Ascending aorta (tissue), 2 donors: ENCODE data around the gene PSAPL1. TPM values are rescaled to one million over a fixed set of nuclear protein-coding genes. Genes with fewer than 3 reads are reported as not detected.

Experiments used
- DNase-seq, 2 donors: peaks; one replicate each; pipeline ENCODE4 v3.0.0-alpha.2; 2019; ENCODE audit warnings: low spot score in 2 of 2
- H3K27ac ChIP-seq, 2 donors: fragments of 200-600 bp; sonication (generic); one replicate each; pipeline ENCODE4 v1.5.1; 2016 to 2017; ENCODE audit warnings: mild to moderate bottlenecking in 1 of 2
- H3K27me3 ChIP-seq: fragments of 200-600 bp; sonication (generic); one replicate; pipeline ENCODE4 v1.5.1; 2017
- H3K36me3 ChIP-seq, 2 donors: fragments of 200-600 bp; sonication (generic); one replicate each; pipeline ENCODE4 v1.5.1; 2016
- H3K4me1 ChIP-seq, 2 donors: fragments of 200-600 bp; sonication (generic); one replicate each; pipeline ENCODE4 v1.5.1; 2016 to 2017; ENCODE audit warnings: mild to moderate bottlenecking in 1 of 2
- H3K4me3 ChIP-seq, 2 donors: fragments of 200-600 bp; sonication (generic); one replicate each; pipeline ENCODE4 v1.5.1; 2016 to 2017; ENCODE audit warnings: mild to moderate bottlenecking in 1 of 2
- H3K9me3 ChIP-seq, 2 donors: fragments of 200-600 bp; sonication (generic); one replicate each; pipeline ENCODE4 v1.5.1; 2016
- intact Hi-C: fragments of 100-400 bp; cut with DNase I; formaldehyde crosslinking; loops from one replicate; pipeline ENCODE4 v1.15.1; 2023
- total RNA-seq: library from RNA; depleted of rRNA; stranded (reverse); fragments of >200 nt; gene quantifications from one replicate; pipeline ENCODE4 v1.1.0, GENCODE V29; 2016
- TF ChIP-seq, protein P1 (sequence below), 3 experiments: fragments of 200-600 bp in 2 of 3; fragments of 450-650 bp in 1 of 3; sonication (generic) in 2 of 3; IDR thresholded peaks; one replicate each; pipeline ENCODE4 v1.5.1; 2016 to 2019; ENCODE audit warnings: antibody characterized with exemption in 3 of 3, mild to moderate bottlenecking in 1 of 3, moderate library complexity in 1 of 3

The PSAPL1 gene
- total RNA-seq, 1 donor from 2014 or later, result not detected

DNA sequence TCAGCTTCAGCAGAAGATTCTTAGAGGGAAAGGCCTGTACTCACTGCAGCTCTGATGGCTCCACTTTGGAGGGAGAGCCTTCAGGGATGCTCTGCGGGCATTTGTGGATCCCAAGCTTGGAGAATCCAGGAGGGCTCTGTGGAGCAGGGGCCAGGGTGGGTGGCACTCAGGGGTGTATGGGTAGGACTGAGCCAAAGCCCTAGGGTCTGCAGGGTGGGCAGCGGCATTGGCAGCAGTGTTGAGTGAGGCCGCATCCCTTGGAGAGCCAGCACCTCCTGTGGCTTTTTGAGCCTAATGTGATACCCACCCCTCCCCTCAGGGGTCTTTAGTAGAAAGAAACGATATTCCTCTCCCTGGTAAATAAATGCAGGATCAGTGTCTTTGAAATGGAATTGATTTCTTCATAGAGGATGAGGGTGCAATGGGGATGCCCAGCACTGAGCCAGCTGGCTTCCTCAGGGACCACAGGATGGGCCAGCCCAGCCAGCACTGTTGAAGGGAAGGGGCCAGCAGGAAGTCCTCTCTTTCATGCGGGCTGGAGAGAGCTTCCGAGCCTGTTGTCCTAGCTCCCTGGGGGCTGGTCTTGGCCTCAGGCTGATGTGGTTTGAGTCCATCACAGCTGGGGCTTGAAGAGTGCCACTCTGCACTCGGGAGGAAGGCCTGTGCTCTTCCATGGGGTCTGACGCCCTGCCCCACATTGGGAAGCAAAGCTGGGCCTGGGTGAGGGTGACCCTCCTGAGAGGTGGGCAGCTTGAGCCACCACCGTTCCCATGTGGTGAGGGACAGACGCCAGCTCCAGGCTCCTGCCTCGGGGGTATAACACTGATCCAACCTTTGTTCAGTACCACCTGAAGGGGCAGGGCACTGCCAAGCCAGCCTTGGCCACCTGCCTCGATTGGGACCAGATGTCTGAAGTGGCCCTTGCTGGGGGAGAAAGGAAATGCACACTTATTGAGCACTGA, 49.5 kb downstream of the PSAPL1 start:
- Histone ChIP-seq H3K9me3 (no peaks in the 10 kb centered on the region), H3K27ac (no peak overlapping the region), H3K4me1 (no peaks in the 10 kb centered on the region), H3K27me3 (no peaks in the 10 kb centered on the region), H3K36me3 (no peaks in the 10 kb centered on the region), H3K4me3 (no peak overlapping the region)
- TF ChIP-seq, protein P1, sequence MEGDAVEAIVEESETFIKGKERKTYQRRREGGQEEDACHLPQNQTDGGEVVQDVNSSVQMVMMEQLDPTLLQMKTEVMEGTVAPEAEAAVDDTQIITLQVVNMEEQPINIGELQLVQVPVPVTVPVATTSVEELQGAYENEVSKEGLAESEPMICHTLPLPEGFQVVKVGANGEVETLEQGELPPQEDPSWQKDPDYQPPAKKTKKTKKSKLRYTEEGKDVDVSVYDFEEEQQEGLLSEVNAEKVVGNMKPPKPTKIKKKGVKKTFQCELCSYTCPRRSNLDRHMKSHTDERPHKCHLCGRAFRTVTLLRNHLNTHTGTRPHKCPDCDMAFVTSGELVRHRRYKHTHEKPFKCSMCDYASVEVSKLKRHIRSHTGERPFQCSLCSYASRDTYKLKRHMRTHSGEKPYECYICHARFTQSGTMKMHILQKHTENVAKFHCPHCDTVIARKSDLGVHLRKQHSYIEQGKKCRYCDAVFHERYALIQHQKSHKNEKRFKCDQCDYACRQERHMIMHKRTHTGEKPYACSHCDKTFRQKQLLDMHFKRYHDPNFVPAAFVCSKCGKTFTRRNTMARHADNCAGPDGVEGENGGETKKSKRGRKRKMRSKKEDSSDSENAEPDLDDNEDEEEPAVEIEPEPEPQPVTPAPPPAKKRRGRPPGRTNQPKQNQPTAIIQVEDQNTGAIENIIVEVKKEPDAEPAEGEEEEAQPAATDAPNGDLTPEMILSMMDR (IDR thresholded peaks at IDR 0.05), result no peak
- intact Hi-C loops, result no loop called here
- peak in 1 of 2 donors; percentile 46 for DNase-seq

DNA sequence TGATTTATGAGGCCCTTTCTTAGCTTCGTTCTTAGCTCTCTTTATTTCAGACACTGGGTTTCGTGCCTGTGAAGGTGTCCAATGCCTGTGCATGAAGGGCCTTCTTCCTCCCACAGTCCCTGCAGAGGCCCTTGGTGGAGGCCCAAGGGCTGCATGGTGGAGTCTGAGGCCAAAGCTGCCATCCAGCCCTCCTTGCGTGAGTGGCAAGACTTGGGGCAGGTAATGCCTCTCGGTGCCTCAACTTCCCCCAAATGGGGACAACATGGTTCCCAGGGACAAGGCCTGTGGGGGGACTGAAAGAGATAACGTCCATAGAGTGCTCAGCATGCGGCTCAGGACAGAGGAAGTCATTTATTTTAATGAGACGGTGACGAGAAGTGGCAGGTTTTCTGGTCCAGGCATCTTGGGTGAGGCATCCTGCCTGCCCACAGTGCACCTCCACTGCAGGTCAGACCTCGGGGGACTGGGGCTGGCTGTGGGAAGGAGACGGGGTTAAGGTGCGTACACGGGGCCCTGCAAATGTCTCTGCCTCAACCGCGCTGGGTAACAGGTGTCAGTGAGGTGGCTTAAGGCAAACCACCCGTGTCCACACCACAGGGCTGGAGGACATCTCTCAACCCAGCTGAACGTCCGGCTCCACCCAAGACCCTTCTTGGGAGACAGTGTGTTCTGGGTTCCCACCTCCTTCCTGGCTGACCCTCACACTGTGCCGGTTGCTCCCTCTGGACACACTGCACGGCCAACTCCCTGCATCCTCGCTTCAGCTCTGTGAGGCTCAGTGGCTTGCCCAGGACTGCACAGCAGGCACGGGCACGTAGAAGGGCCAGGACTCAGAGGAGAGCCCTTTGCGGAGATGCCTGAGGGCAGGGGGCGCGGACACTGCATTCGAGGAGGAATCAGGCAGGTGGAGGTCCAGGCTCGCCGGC, 50.5 kb downstream of the PSAPL1 start:
- H3K4me3 ChIP-seq, result no peak overlapping the region
- H3K9me3 ChIP-seq, result no peaks in the 10 kb centered on the region
- no peaks in the 10 kb centered on the region for H3K27me3 ChIP-seq
- no peaks in the 10 kb centered on the region for H3K4me1 ChIP-seq
- no peaks in the 10 kb centered on the region for H3K36me3 ChIP-seq
- TF ChIP-seq, protein P1 (IDR thresholded peaks at IDR 0.05), result no peak
- no peak overlapping the region for H3K27ac ChIP-seq
- peak in 1 of 2 donors; percentile 46 for DNase-seq
- intact Hi-C loops, result no loop called here

DNA sequence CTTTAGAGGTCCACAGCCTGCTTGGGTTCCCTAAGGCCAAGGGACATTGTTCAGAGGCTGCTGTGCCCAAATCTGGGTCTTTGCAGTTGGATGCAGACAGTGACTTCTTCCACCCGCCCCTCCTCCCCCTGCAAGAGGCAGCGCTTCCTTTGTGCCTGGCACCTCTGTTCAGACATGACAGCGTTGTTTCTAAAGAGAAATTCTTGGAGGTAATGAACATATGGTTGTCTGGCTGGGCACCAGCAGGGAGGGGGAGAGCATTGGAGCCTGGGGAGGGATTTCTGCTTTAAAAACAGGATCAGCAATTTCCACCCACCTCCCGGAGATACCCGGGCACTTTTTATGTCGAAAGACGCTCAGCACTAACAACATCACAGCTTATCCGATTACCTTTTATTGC, 51.5 kb downstream of the PSAPL1 start:
- Histone ChIP-seq H3K36me3 (no peaks in the 10 kb centered on the region), H3K9me3 (no peaks in the 10 kb centered on the region), H3K4me3 (no peak overlapping the region), H3K27ac (no peak overlapping the region), H3K4me1 (no peaks in the 10 kb centered on the region), H3K27me3 (no peaks in the 10 kb centered on the region)
- no peak for DNase-seq
- TF ChIP-seq, protein P1 (IDR thresholded peaks at IDR 0.05), result no peak
- intact Hi-C loops, result no loop called here

DNA sequence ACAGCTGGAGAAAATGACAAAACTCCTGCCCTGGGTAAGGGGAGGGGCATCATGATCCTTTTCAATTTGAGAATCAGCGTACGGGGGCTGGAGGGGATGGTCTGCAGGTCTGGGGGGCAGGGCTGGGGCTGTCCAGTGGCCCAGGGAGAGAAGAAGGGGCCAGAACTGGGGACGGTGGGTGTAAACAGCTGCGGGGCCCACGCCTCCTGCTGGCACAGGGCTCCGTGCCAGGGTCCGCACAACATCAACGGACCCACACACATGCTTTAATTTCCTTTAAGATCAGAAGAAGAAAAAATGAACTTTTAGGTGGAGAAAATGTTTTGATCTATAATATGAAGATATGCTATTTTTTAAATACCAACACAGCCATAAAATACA, 52.1 kb downstream of the PSAPL1 start:
- Histone ChIP-seq H3K9me3 (no peaks in the 10 kb centered on the region), H3K4me3 (no peak overlapping the region), H3K36me3 (no peaks in the 10 kb centered on the region), H3K27me3 (no peaks in the 10 kb centered on the region), H3K27ac (no peak overlapping the region), H3K4me1 (no peaks in the 10 kb centered on the region)
- TF ChIP-seq, protein P1 (IDR thresholded peaks at IDR 0.05), result no peak
- intact Hi-C loops, result no loop called here
- DNase-seq, result peak in 1 of 2 donors; percentile 21

DNA sequence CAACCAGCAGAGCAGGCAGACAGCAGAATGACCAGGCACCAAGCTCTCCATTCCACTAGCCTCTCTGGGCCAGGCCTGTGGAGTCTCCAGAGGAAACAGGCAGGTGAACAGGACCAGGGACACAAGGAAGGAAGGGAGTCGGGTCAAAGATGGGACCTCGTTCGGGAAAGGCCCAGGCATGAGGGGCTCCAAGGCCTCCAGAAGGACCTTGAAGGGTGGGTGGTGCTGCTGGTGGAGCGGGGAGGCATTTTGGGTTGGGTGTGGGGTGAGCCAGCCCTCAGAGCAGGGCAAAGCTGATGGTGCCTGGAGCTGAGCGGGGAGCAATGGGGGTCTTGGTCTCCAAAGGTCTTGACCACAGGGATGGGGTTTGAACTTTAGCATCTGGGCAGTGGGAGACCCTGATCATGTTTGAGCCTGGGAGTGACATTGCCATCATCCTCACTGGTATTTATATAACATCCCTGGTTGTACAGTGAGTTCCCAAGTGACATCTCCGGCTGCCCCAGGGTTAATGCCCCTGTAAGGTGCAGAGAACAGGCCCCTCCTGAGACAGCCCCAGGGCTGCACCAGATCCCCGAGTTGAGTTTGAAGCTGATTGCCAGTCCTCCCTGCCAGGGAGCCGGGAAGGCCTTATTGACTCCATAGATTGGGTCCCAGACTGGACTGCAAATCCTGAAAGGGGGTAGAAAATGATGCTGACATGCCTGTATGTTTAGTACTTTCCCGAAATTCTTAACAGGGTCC, 52.7 kb downstream of the PSAPL1 start:
- Histone ChIP-seq H3K36me3 (no peaks in the 10 kb centered on the region), H3K27me3 (no peaks in the 10 kb centered on the region), H3K9me3 (no peaks in the 10 kb centered on the region), H3K27ac (no peak overlapping the region), H3K4me1 (no peaks in the 10 kb centered on the region), H3K4me3 (no peak overlapping the region)
- TF ChIP-seq, protein P1 (IDR thresholded peaks at IDR 0.05), result no peak
- intact Hi-C loops, result no loop called here
- peak in 1 of 2 donors; percentile 43 for DNase-seq
